PC-3 (cell line): ENCODE data around the gene ABHD2.

Experiments
- CTCF ChIP-seq: fragments of 300-600 bp; sonication (generic); conservative IDR thresholded peaks from 2 replicates; pipeline ENCODE4 v1.5.1; 2017; ENCODE audit warnings: antibody characterized with exemption, low read depth, mild to moderate bottlenecking, low read length
- EZH2 ChIP-seq: fragments of 300-600 bp; sonication (generic); IDR thresholded peaks from one replicate; pipeline ENCODE4 v1.6.1; 2017; ENCODE audit warnings: antibody characterized with exemption, mild to moderate bottlenecking, low read length; ENCODE audit not compliant: unreplicated experiment

GRCh38 chr15:89163271-89164055, 75.2 kb downstream of the ABHD2 start:
- TF ChIP-seq CTCF (no peak), EZH2 (no peak)
